BE2C (cell line): Measurements from ENCODE around the gene GAS6.

Source experiments
- DNase-seq: peaks from one replicate; pipeline ENCODE4 v3.0.0-alpha.2; 2020
- H3K27me3 ChIP-seq: fragments of 250-450 bp; sonication (Bioruptor Pico); 2 replicates; pipeline ENCODE4 v1.5.1; 2020; ENCODE audit warnings: mild to moderate bottlenecking
- H3K36me3 ChIP-seq: fragments of 250-450 bp; sonication (Bioruptor Pico); 2 replicates; pipeline ENCODE4 v1.5.1; 2020; ENCODE audit warnings: mild to moderate bottlenecking
- H3K4me1 ChIP-seq: fragments of 250-450 bp; sonication (Bioruptor Pico); 2 replicates; pipeline ENCODE4 v1.5.1; 2020
- H3K4me3 ChIP-seq: 2 replicates; pipeline ENCODE4 v1.5.1; 2011; ENCODE audit warnings: low read depth, low read length
- H3K9me3 ChIP-seq: fragments of 250-450 bp; sonication (Bioruptor Pico); 2 replicates; pipeline ENCODE4 v1.5.1; 2020
- TF ChIP-seq, protein P1 (sequence below): IDR thresholded peaks from 2 replicates; pipeline ENCODE4 v1.5.1; 2012; ENCODE audit warnings: mild to moderate bottlenecking, low read depth, low read length

The GAS6 gene

DNA sequence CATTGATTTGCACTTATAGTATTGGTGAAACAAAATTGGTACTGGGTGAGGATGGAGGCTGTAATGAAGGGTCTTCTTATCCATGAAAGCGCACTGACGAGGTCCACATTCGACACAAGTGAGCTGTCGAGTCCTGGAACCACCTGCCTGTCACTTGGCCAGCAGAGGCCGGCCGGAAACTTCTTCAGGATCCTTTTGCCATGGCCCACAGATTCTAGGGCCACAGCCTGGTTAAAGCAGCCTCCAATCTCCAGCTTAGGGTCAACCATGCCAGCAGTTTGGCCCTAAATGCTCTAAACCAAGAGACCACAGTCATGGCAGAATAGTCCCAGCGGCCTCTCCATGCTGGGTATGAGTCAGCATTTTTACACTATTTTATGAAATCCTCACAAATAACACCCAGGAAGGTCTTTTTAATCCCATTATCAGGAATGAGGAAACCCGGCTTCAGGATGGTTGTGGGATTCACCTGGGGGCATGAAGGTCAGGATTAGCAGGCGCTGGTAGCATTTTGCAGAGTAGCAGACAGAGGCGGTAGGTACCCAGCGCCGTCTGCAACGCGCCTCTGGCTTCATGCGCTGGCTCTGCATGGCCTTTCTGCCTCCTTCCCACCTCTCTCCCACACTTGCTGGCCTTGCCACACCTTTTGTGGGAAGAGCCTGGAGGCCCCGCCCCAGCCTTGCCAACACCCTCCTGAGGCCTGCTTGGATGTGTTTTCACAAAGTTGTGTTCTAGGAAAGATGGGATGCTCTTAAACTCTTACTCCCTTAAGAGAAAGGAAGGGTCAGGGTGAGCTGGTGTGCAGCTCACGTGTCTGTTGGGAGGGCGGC, 15.2 kb downstream of the GAS6 start:
- H3K27me3 ChIP-seq, result no peaks in the 10 kb centered on the region
- TF ChIP-seq, protein P1, sequence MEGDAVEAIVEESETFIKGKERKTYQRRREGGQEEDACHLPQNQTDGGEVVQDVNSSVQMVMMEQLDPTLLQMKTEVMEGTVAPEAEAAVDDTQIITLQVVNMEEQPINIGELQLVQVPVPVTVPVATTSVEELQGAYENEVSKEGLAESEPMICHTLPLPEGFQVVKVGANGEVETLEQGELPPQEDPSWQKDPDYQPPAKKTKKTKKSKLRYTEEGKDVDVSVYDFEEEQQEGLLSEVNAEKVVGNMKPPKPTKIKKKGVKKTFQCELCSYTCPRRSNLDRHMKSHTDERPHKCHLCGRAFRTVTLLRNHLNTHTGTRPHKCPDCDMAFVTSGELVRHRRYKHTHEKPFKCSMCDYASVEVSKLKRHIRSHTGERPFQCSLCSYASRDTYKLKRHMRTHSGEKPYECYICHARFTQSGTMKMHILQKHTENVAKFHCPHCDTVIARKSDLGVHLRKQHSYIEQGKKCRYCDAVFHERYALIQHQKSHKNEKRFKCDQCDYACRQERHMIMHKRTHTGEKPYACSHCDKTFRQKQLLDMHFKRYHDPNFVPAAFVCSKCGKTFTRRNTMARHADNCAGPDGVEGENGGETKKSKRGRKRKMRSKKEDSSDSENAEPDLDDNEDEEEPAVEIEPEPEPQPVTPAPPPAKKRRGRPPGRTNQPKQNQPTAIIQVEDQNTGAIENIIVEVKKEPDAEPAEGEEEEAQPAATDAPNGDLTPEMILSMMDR, result no peak
- H3K36me3 ChIP-seq, result no peaks in the 10 kb centered on the region
- no peak overlapping the region for H3K4me3 ChIP-seq
- H3K4me1 ChIP-seq, result no peaks in the 10 kb centered on the region
- no peak for DNase-seq
- no peaks in the 10 kb centered on the region for H3K9me3 ChIP-seq

DNA sequence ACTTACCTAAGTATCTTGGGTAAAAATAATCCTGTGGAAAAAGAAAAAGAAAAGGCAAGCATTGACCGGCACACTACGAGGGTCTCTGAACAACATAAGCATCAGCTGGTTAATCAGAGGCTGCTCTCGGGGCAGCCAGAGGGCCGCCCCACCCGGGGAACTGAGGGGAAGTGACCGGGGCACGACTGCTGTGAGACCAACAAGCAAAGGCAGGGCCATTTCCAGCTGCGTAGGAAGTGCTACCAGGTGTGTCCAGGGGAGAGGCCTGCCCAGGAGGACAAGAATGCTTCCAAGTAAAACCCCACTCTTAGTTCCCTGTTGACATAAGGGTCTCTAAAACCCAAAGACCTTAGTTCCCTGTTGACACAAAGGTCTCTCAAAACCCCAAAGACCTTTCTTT, 15.9 kb downstream of the GAS6 start:
- no peaks in the 10 kb centered on the region for H3K36me3 ChIP-seq
- H3K4me1 ChIP-seq, result no peaks in the 10 kb centered on the region
- DNase-seq, result no peak
- TF ChIP-seq, protein P1, result no peak
- no peaks in the 10 kb centered on the region for H3K9me3 ChIP-seq
- H3K4me3 ChIP-seq, result no peak overlapping the region
- no peaks in the 10 kb centered on the region for H3K27me3 ChIP-seq

DNA sequence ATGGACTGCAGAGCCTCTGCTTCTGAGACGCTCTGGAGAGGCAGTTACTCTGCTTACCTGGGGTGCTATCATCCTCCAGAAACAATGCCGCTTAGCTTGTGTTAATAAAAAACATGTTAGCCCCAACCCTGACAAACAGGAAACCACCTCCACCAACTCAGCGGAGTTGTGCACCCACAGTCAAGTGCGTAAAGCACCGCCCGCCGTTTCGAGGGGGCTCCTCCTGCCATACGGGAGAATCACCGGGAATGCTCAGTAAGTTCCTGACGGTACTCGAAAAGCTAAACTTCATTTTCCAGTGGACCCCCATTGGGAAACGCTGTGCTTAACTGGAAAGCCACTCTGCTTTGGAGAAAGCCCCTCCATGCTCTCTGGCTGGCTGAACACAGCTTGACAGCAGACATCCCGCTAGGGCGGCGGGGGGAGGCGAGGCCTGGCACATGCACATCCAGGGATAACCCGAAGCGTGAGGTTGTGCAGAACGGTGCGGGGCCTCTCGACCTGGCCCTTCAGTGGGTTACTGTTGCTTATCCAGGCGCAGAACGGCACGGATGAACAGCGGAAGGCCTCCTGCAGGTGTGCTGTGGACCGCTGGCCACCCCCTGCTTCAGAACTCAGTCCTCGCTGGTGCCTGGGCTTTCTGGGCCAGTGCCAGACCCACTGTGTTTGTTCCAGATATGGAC, 17.1 kb downstream of the GAS6 start:
- H3K9me3 ChIP-seq, result no peaks in the 10 kb centered on the region
- H3K4me3 ChIP-seq, result no peak overlapping the region
- no peaks in the 10 kb centered on the region for H3K4me1 ChIP-seq
- H3K36me3 ChIP-seq, result no peaks in the 10 kb centered on the region
- no peaks in the 10 kb centered on the region for H3K27me3 ChIP-seq
- no peak for DNase-seq
- TF ChIP-seq, protein P1, result no peak

DNA sequence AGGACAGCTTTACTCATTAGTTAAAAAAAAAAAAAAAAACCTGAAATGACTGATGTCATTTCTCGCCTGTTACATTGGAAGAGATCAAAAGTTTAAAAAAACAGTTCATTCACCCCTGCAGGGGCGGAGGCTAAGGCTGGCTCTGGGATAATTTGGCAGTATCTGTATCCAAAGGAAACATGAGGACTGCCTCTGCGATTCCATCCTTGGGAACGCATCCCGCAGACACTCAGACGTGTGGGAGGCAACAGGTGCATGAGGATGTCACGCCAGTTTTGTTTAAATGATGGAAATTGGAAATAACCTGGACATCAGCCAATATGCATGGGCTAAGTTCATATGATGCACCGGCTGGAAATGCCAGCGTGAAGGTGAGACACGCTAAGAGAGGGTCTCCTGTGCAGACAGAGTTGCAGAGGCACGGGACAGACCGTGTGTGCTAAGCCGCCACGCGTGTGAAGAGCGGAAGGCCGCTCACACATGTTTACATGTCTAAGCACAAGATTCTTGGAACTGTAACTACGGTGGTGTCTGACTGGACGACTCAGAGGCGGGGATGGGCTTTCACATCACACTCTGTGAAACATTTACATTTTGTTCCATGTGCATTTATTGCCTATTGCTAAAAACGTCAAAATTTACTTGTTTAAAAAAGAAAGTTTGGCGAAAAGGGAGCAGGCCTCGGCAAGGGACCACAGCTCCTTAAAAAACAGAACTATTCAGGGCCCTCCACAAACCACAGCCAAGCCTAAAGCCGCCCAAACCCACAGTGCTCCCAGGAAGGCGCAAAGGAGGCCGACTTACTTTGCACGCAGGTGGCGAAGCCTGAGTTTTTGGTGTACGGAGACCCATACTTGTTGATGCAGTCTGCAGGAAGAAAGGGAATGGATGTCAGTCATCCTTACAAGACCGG, 17.9 kb downstream of the GAS6 start:
- H3K9me3 ChIP-seq, result no peaks in the 10 kb centered on the region
- TF ChIP-seq, protein P1, result no peak
- H3K4me1 ChIP-seq, result no peaks in the 10 kb centered on the region
- H3K27me3 ChIP-seq, result no peaks in the 10 kb centered on the region
- H3K36me3 ChIP-seq, result no peaks in the 10 kb centered on the region
- H3K4me3 ChIP-seq, result no peak overlapping the region
- no peak for DNase-seq

DNA sequence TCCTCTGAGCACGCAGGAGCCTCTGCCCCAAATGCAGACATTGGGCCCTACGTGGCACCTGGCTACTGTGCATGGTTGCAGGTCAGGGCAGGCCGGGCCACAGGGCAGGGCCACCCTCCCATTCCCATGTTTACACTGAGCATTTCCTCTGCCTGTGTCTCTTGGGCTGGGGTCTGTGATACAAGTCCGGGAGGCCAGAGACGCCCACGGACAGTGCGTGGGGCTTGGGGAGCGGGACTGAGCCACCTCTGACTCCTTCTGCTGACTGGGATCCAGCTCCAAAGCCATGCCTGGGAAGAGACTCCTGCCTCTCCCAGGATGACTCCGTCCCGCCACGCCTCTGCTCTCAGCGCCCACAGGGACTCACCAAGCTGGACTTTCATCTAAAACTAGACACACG, 18.8 kb downstream of the GAS6 start:
- Histone ChIP-seq H3K9me3 (no peaks in the 10 kb centered on the region), H3K4me1 (no peaks in the 10 kb centered on the region), H3K4me3 (no peak overlapping the region), H3K36me3 (no peaks in the 10 kb centered on the region), H3K27me3 (no peaks in the 10 kb centered on the region)
- TF ChIP-seq, protein P1, result no peak
- no peak for DNase-seq
